ENCODE results near the gene COL8A1.

GRCh38 chr3:99795573-99795972 is 157.2 kb downstream of the COL8A1 start:
- no peak for TF ChIP-seq CEBPB (IDR thresholded peaks at IDR 0.05; ENCODE audit: borderline replicate concordance in 1 of 2, low read depth in 2 of 2, low read length in 2 of 2)
- TF ChIP-seq CTCF (IDR thresholded peaks at IDR 0.05 in 2 of 3, conservative IDR thresholded peaks at IDR 0.05 in 1 of 3; ENCODE audit: control insufficient read depth in 2 of 3, extremely low read depth in 1 of 3, insufficient read depth in 1 of 3, low read depth in 3 of 3, low read length in 3 of 3) = no peak
- TF ChIP-seq MYC (IDR thresholded peaks at IDR 0.05; ENCODE audit: insufficient read depth, insufficient read length, insufficient replicate concordance, low read length, severe bottlenecking) = no peak
- TF ChIP-seq TCF12 (IDR thresholded peaks at IDR 0.05; ENCODE audit: low read depth, low read length) = no peak
- no peak for TF ChIP-seq SIX5 (IDR thresholded peaks at IDR 0.05; ENCODE audit: low read depth, low read length, severe bottlenecking)
- TF ChIP-seq POLR2AphosphoS5 (IDR thresholded peaks at IDR 0.05; ENCODE audit: low read length) = no peak
- no peak for TF ChIP-seq EZH2 (IDR thresholded peaks at IDR 0.05; ENCODE audit: borderline replicate concordance, control insufficient read depth, low read depth, low read length)
- no peak for TF ChIP-seq POLR2A (IDR thresholded peaks at IDR 0.05; ENCODE audit: low read depth, low read length)
- TF ChIP-seq ATF3 (IDR thresholded peaks at IDR 0.05; ENCODE audit: borderline replicate concordance, extremely low read depth, low read depth, low read length) = no peak
- TF ChIP-seq, protein P1, sequence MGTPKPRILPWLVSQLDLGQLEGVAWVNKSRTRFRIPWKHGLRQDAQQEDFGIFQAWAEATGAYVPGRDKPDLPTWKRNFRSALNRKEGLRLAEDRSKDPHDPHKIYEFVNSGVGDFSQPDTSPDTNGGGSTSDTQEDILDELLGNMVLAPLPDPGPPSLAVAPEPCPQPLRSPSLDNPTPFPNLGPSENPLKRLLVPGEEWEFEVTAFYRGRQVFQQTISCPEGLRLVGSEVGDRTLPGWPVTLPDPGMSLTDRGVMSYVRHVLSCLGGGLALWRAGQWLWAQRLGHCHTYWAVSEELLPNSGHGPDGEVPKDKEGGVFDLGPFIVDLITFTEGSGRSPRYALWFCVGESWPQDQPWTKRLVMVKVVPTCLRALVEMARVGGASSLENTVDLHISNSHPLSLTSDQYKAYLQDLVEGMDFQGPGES (IDR thresholded peaks at IDR 0.05) = no peak
- no peak for TF ChIP-seq ZBTB11 (CRISPR knock-in tag; IDR thresholded peaks at IDR 0.05)

Measured in GM12878 (cell line).